Aorta (tissue), 5 donors: ENCODE data around the gene GRPEL2. TPM values are rescaled to one million over a fixed set of nuclear protein-coding genes. Genes with fewer than 3 reads are reported as not detected.

Experiments
- ATAC-seq: fragments of 200-7000 bp; cut with Tn5 transposase; one replicate; pipeline ENCODE4 v1.9.1; 2022; ENCODE audit warnings: moderate library complexity; ENCODE audit not compliant: low FRiP score
- DNase-seq, 2 donors: peaks; one replicate each; pipeline ENCODE4 v3.0.0-alpha.2; 2020
- H3K27ac ChIP-seq, 2 donors: one replicate each; pipeline ENCODE4 v1.5.1; 2013; ENCODE audit warnings: low read length in 2 of 2, mild to moderate bottlenecking in 2 of 2, moderate library complexity in 2 of 2, control low read depth in 1 of 2, inconsistent platforms in 1 of 2, low read depth in 1 of 2
- H3K27me3 ChIP-seq, 2 donors: one replicate each; pipeline ENCODE4 v1.6.1; 2013; ENCODE audit warnings: control low read depth in 1 of 2, low read length in 1 of 2, mild to moderate bottlenecking in 1 of 2, moderate library complexity in 1 of 2; ENCODE audit not compliant: insufficient read depth in 2 of 2, control insufficient read depth in 1 of 2
- H3K36me3 ChIP-seq, 2 donors: one replicate each; pipeline ENCODE4 v1.6.1; 2013; ENCODE audit warnings: control low read depth in 1 of 2, low read length in 1 of 2, mild to moderate bottlenecking in 1 of 2; ENCODE audit not compliant: insufficient read depth in 2 of 2, control insufficient read depth in 1 of 2
- H3K4me1 ChIP-seq, 2 donors: one replicate each; pipeline ENCODE4 v1.6.1; 2013; ENCODE audit warnings: low read length in 2 of 2, control low read depth in 1 of 2, mild to moderate bottlenecking in 1 of 2, moderate library complexity in 1 of 2; ENCODE audit not compliant: insufficient read depth in 2 of 2, control insufficient read depth in 1 of 2
- H3K4me3 ChIP-seq, 2 donors: one replicate each; pipeline ENCODE4 v1.5.1; 2013; ENCODE audit warnings: low read length in 2 of 2, control low read depth in 1 of 2, mild to moderate bottlenecking in 1 of 2
- H3K9me3 ChIP-seq: one replicate; pipeline ENCODE4 v1.6.1; 2013; ENCODE audit warnings: mild to moderate bottlenecking, low read length; ENCODE audit not compliant: control insufficient read depth
- WGBS, 2 donors: extraction: QIAGEN DNeasy Blood & Tissue Kit; methylation state at CpG; one replicate each; pipeline ENCODE4 v1.1.7; 2013; 5-methylcytosine and 5-hydroxymethylcytosine counted together
- intact Hi-C, 2 donors: fragments of 100-400 bp; cut with DNase I; formaldehyde crosslinking; loops; one replicate each; pipeline versions ENCODE4 v1.14.2 to v1.15.0; 2022
- polyA plus RNA-seq, 2 donors: library from polyadenylated mRNA; stranded (reverse); fragments of 200-250 nt; gene quantifications; one replicate each; pipeline ENCODE4 v1.2.3, GENCODE V29; 2013
- total RNA-seq, 2 donors: library from RNA; stranded (reverse); fragmentation: NEBNext Ultra II Directional; extraction: Animal tissue kit (Norgen Biotek cat#: 25700); gene quantifications; one replicate each; pipeline ENCODE4 v1.2.1, GENCODE V29; 2021
- donor health status: healthy with polysubstance abuse.
- donor health status: Bipolar disorder and iron deficiency.
- donor health status: DM: no; HTN: no; CAD: no.
- donor health status: DM: no; HTN: no; CAD: no.
- donor health status: DM: yes; HTN: yes; CAD: no.

GRPEL2 gene
- total and polyA plus RNA-seq, 4 donors = 1.6 to 12.9 (median 7.5) TPM

DNA sequence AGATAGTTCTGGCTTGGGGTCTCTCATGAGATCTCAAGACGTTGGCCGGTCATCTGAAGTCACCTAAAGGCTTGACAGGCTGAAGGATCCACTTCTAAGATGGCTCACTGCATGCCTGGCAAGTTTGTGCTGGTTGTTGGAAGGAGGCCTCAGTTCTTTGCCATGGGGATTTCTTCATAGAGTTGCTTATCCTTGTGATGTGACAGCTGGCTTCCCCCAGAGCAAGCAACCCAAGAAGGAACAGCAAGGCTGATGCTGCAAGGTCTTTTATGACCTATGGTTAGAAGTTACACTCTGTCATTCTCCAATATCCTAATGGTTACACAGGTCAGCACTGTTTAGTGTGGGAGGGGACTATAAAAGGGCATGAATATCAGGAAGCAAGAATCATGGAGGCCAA is 20.7 kb upstream of the GRPEL2 start:
- DNase-seq (no peak), ATAC-seq (no peak)
- intact Hi-C loops = no loop called here
- H3K4me1 ChIP-seq = no peaks in the 10 kb centered on the region
- H3K27ac ChIP-seq = no peak overlapping the region
- no peaks in the 10 kb centered on the region for H3K9me3 ChIP-seq
- no peaks in the 10 kb centered on the region for H3K36me3 ChIP-seq
- H3K4me3 ChIP-seq = no peak overlapping the region
- H3K27me3 ChIP-seq = no peaks in the 10 kb centered on the region
- 93 to 98% methylated on average over 2 of the region's 2 CpGs for WGBS, 2 donors

DNA sequence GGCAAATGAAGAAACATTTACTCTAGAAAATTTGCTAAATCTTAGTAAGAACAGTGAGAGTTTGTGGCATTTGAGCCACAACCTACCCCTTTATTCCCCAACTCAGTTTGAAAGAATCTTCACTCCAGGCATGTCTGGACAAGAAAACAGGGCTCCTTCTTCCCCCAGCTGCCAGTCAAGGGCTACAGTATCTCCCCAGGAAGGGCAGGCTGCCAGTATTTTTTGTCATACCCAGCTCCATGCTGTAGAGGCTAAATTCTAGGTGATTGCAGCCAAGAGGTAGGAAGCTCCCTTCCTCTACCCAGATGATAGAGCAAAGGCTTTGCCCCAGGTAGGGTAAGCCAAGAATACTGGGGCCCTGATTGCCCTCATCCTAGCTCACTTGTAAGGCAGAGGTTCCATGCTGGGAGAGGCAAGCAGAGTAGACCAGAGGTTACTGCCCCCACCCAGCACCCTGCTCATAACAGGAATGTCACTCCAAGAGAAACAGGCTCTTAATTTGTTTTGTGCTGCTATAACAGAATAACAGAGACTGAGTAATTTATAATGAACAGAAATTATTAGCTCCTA is 20.0 kb upstream of the GRPEL2 start:
- DNase-seq (no peak), ATAC-seq (no peak)
- no peaks in the 10 kb centered on the region for H3K4me1 ChIP-seq
- H3K27me3 ChIP-seq = no peaks in the 10 kb centered on the region
- H3K4me3 ChIP-seq = no peak overlapping the region
- intact Hi-C loops = no loop called here
- H3K36me3 ChIP-seq = no peaks in the 10 kb centered on the region
- no peak overlapping the region for H3K27ac ChIP-seq
- H3K9me3 ChIP-seq = no peaks in the 10 kb centered on the region

DNA sequence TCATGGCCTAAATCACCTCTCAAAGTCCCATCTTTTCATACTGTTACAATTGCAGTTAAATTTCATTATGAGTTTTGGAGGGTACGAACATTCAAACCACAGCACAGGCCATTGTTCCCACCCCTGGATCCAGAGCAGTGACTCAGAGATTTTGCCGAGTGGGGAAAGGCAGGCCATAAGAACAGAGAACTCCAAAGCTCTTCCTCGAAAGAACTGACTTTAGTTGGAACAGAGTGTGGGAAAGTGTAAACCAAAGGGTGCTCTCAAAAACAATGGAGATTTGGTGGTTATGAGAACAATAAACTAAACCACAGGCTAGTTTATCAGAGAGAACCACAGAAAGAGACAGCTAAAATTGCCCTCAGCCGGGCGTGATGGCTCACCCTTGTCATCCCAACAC is 19.4 kb upstream of the GRPEL2 start:
- H3K4me3 ChIP-seq = no peak overlapping the region
- no peaks in the 10 kb centered on the region for H3K36me3 ChIP-seq
- intact Hi-C loops = no loop called here
- H3K27me3 ChIP-seq = no peaks in the 10 kb centered on the region
- H3K4me1 ChIP-seq = no peaks in the 10 kb centered on the region
- ATAC-seq (no peak), DNase-seq (no peak)
- H3K9me3 ChIP-seq = no peaks in the 10 kb centered on the region
- WGBS, 2 donors = 95% methylated on average over 5 of the region's 5 CpGs
- H3K27ac ChIP-seq = no peak overlapping the region

DNA sequence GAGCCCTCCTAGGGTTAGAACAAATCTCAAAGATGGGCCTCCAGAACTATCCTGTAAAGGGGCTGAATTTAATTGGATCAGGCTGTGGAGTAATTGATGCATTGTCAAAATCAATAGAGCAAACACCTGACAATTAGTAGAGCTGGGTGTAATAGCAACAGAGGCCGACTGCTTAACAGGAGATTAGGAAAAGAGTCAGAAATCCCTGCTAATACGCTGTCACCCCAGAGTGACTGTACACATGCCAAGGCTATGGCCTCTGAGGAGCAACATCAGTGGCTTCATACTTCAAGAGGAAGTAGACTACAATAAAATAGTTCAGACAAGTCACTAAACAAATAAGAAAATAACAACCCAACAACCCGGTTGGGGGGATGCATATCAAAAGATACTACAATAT is 18.7 kb upstream of the GRPEL2 start:
- Histone ChIP-seq H3K4me3 (no peak overlapping the region), H3K9me3 (no peaks in the 10 kb centered on the region), H3K27me3 (no peaks in the 10 kb centered on the region), H3K27ac (no peak overlapping the region), H3K36me3 (no peaks in the 10 kb centered on the region), H3K4me1 (no peaks in the 10 kb centered on the region)
- intact Hi-C loops = no loop called here
- WGBS, 2 donors = 90% methylated on average over 3 of the region's 3 CpGs
- ATAC-seq (no peak), DNase-seq (no peak)

DNA sequence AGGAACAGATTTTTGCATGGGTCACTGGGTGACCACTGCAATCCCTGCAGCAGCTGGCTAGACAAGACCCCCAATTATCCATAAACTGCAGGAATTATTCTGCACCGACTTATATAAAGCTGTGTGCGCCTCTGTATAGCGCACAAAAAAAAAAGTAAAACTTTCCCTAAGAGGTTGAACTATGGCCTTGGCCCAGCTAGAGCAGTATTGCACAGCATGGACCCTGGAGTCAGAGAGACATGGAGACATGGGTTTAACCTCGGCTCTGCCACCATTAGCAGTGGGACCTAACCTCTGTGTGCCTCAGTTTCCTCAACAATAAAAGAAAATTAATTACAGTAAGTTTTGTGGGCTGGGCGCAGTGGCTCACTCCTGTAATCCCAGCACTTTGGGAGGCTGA is 17.1 kb upstream of the GRPEL2 start:
- H3K27me3 ChIP-seq = no peaks in the 10 kb centered on the region
- no peaks in the 10 kb centered on the region for H3K9me3 ChIP-seq
- intact Hi-C loops = no loop called here
- no peaks in the 10 kb centered on the region for H3K36me3 ChIP-seq
- DNase-seq (no peak), ATAC-seq (no peak)
- 93 to 97% methylated on average over 5 of the region's 5 CpGs for WGBS, 2 donors
- no peaks in the 10 kb centered on the region for H3K4me1 ChIP-seq
- H3K4me3 ChIP-seq = no peak overlapping the region
- no peak overlapping the region for H3K27ac ChIP-seq

DNA sequence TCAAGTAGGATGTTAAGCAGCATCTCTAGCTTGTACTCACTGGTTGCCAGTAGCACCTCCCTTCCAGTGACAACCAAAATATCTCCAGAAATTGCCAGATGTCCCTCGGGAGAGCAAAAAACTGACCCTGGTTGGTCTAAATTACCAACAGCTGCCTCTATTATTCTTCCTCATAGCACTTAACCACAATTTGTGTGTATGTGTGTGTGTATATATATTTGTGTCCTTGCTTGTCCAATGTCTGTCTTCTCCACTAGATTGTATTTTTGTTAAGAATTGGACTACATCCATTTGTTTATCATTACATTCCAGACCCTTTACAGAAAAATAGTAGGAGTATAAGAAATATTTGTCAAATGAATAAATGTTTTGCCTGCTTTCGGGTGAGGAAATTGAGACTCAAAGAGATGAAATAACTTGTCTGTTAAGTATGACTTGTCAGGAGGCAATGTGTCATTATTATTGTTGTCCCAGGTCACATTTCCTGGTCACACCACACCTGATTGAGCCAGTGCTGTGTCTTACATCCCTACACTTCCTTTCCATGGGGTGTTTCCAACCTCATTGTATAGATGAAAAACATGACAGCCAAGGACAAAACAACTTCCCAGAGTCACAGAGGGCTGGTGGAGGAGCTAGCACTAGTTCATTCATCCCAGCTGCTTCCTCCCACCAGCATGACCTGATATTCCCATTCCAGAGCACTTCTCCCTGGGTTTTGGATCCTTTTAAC is 11.4 kb upstream of the GRPEL2 start:
- H3K27me3 ChIP-seq = no peaks in the 10 kb centered on the region
- H3K4me1 ChIP-seq = no peaks in the 10 kb centered on the region
- no peak for DNase-seq
- WGBS, 2 donors = 76 to 78% methylated on average over 2 of the region's 2 CpGs
- ATAC-seq = no peak
- H3K4me3 ChIP-seq = no peak overlapping the region
- intact Hi-C loops = no loop called here
- no peaks in the 10 kb centered on the region for H3K36me3 ChIP-seq
- H3K9me3 ChIP-seq = no peaks in the 10 kb centered on the region
- H3K27ac ChIP-seq = no peak overlapping the region

DNA sequence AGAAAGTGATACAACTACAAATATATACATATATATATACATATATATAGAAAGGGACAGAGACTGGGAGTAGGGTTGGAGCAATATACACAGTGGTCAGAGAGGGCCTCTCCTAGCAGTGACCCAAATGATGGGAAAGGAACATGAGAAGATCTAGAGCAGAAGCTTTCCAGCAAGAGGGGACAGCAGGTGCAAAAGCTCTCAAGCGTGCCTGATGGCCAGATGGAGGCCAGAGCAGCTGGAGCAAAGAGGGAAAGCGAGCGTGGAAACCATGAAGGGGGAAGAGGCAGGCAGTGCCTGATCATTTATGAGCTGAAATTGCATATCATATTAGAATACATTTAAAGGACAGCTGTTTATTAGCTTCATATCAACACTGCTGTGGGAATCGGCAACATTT is 7.6 kb upstream of the GRPEL2 start:
- H3K4me1 ChIP-seq = no peaks in the 10 kb centered on the region
- intact Hi-C loops = no loop called here

DNA sequence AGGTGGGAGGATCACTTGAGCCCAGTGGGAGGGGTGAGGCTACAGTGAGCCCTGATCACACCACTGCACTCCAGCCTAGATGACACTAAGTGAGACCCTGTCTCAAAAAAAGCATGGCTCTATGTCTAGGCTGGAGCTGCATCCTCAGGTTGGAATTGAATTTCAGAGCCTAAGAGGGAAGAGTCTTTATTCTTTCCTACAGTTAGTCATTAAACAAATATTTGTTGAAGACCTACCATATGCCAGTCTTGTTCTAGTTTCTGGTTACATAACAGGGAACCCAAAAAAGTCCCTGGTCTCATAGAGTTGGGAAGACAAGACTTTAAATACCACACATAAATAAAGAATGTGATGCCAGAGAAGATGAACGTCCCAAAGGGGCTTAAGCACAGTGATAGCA is 6.9 kb upstream of the GRPEL2 start:
- 53 to 78% methylated on average over 1 of the region's 1 CpG for WGBS, 2 donors
- Histone ChIP-seq H3K9me3 (no peaks in the 10 kb centered on the region), H3K36me3 (peaks cover 3% of the 10 kb centered on the region in 2 donors), H3K27me3 (no peaks in the 10 kb centered on the region), H3K27ac (no peak overlapping the region), H3K4me1 (no peaks in the 10 kb centered on the region), H3K4me3 (no peak overlapping the region)
- DNase-seq (no peak), ATAC-seq (no peak)
- intact Hi-C loops = no loop called here

More for the DNA sequence above, 7.6 kb upstream of the GRPEL2 start:
- ATAC-seq (no peak), DNase-seq (no peak)
- no peak overlapping the region for H3K27ac ChIP-seq
- no peak overlapping the region for H3K4me3 ChIP-seq
- no peaks in the 10 kb centered on the region for H3K9me3 ChIP-seq
- WGBS, 2 donors = 94 to 95% methylated on average over 4 of the region's 4 CpGs
- H3K27me3 ChIP-seq = no peaks in the 10 kb centered on the region
- H3K36me3 ChIP-seq = peaks cover 3% of the 10 kb centered on the region in 2 donors

DNA sequence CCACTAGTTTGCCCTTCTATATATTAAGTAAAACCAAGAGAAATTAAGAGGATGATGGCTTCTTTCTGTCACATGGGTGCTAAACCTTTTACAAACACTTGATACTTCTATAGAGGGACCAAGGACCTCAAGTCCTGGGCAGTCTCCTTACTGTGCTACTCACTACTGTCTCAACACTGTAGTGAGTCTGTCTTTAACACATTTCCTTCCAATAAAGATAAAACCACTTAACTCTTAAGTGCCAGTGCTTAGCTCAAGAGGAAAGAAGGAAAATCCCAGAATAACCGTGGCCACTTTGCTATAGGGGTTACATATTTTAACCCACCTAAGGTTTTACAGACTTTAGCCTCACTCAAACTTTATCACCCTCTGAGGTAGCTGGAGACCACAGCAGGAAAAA is 4.4 kb upstream of the GRPEL2 start:
- WGBS, 2 donors = 83 to 88% methylated on average over 1 of the region's 1 CpG
- H3K4me1 ChIP-seq = no peaks in the 10 kb centered on the region
- H3K4me3 ChIP-seq = no peak overlapping the region
- intact Hi-C loops = no loop called here
- no peak for DNase-seq
- ATAC-seq = no peak
- peaks cover 3% of the 10 kb centered on the region in 2 donors for H3K36me3 ChIP-seq
- no peaks in the 10 kb centered on the region for H3K27me3 ChIP-seq
- no peak overlapping the region for H3K27ac ChIP-seq
- H3K9me3 ChIP-seq = no peaks in the 10 kb centered on the region
